GM21576 (cell line): Measurements from ENCODE around the gene PEX5.
"Not testable (repeated sequence)": the region's sequence is repeated elsewhere in the genome, so short reads cannot be mapped to it uniquely, and the experiment has no call there.

Experiments used
- ATAC-seq: cut with Tn5 transposase; IDR thresholded peaks from one replicate; pipeline ENCODE4 v1.9.1; 2021; ENCODE audit warnings: mild to moderate bottlenecking, moderate library complexity; ENCODE audit not compliant: unreplicated experiment

Gene PEX5

GRCh38 chr12:7210642-7211151 lies 21.2 kb downstream of the PEX5 start:
- no peak for ATAC-seq

GRCh38 chr12:7212678-7213077 lies 23.2 kb downstream of the PEX5 start:
- ATAC-seq, result no peak

GRCh38 chr12:7213745-7214144 lies 24.3 kb downstream of the PEX5 start:
- not testable (repeated sequence) for ATAC-seq

GRCh38 chr12:7217475-7218069 lies 28.1 kb downstream of the PEX5 start:
- ATAC-seq, result no peak

- ATAC-seq, result no peak
Measured at GRCh38 chr12:7219599-7220243, 30.2 kb downstream of the PEX5 start.

- ATAC-seq, result no peak
Measured at GRCh38 chr12:7221486-7221885, 32.0 kb downstream of the PEX5 start.

GRCh38 chr12:7229741-7230140 lies 40.3 kb downstream of the PEX5 start:
- no peak for ATAC-seq

- no peak for ATAC-seq
Measured at GRCh38 chr12:7241404-7242005, 52.0 kb downstream of the PEX5 start.

- ATAC-seq, result no peak
Measured at GRCh38 chr12:7242176-7243101, 53.0 kb downstream of the PEX5 start.

GRCh38 chr12:7251328-7251996 lies 62.0 kb downstream of the PEX5 start:
- ATAC-seq, result not testable (repeated sequence)

GRCh38 chr12:7259060-7259459 lies 69.6 kb downstream of the PEX5 start:
- no peak for ATAC-seq
